ENCODE results near the gene LFNG.

Gene LFNG

DNA sequence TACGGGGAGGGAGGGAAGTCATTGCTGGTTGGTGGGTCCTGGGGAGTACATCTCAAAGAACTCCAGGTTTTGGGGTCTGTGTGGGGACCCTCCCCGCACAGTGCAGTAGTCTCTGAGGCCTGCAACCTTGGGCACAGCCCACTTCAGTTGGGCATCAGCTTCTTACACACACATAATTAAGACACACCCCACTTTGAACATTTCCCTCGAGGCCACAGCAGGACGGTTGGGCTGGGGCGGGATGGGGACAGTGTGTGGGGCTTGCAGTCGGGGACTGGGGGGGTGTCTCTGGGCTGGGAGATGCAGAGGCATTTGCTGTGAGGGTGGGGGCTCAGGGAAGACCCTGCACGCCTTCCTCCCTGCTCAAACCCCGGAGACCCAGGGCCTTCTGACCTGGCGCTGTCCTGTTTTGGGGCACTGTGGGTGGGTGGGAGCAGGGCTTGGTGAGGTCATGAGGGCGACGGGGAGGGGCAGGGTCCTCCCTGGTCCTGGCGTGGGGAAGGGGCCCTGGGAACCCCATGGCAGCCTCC lies 1.3 kb downstream of the LFNG start:
- peak overlapping the region; percentile 100 for H3K4me3 ChIP-seq (ENCODE audit: low read length)
- H3K4me1 ChIP-seq (ENCODE audit: low read length): peaks cover 55% of the 10 kb centered on the region
- peak overlapping the region; percentile 88 for H3K27ac ChIP-seq (ENCODE audit: low read length)
- TF ChIP-seq CTCF (IDR thresholded peaks at IDR 0.05; ENCODE audit: low read depth, low read length) (no peak), EZH2phosphoT487 (IDR thresholded peaks at IDR 0.05; ENCODE audit: low read depth) (no peak)
- H2AFZ ChIP-seq (ENCODE audit: low read depth, low read length): no peak overlapping the region
- H3K36me3 ChIP-seq (replicated peaks; ENCODE audit: low read depth, low read length): peaks cover 26% of the 10 kb centered on the region
- H3K4me2 ChIP-seq (ENCODE audit: low read length): peak overlapping the region; percentile 97
- H3K9ac ChIP-seq (ENCODE audit: low read length): peak overlapping the region; percentile 78
- H3K79me2 ChIP-seq (ENCODE audit: low read length): peaks cover 58% of the 10 kb centered on the region
- peaks cover 43% of the 10 kb centered on the region for H4K20me1 ChIP-seq (ENCODE audit: insufficient read depth, low read length)
- H3K27me3 ChIP-seq (ENCODE audit: low read depth, low read length): no peaks in the 10 kb centered on the region
- H3K9me3 ChIP-seq (ENCODE audit: insufficient read depth, low read length): no peaks in the 10 kb centered on the region

DNA sequence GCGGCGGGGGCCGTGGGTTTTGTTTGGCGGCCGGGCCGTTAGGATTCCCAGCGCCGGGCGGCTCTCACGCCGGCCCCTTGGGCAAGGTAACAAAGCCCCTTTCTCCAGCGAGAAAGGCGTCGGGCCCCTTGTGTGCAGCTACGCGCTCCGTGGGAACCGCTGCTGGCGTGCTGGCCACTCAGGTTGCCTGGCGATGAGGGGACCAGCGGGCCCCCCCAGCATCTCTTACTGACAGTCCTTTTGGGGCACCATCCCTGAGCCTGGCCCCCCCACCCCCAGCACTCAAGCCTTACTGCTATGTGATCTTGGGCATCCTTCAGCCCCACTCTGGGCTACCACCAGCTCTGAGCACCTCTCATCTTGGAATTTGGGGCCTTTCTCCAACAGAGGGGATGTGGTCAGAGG lies 1.8 kb downstream of the LFNG start:
- Histone ChIP-seq H3K79me2 (ENCODE audit: low read length) (peaks cover 58% of the 10 kb centered on the region), H3K9me3 (ENCODE audit: insufficient read depth, low read length) (no peaks in the 10 kb centered on the region), H3K27me3 (ENCODE audit: low read depth, low read length) (no peaks in the 10 kb centered on the region), H3K27ac (ENCODE audit: low read length) (peak overlapping the region; percentile 88), H3K4me2 (ENCODE audit: low read length) (peak overlapping the region; percentile 97), H3K36me3 (replicated peaks; ENCODE audit: low read depth, low read length) (peaks cover 26% of the 10 kb centered on the region), H4K20me1 (ENCODE audit: insufficient read depth, low read length) (peaks cover 47% of the 10 kb centered on the region), H3K4me3 (ENCODE audit: low read length) (peak overlapping the region; percentile 100), H3K4me1 (ENCODE audit: low read length) (peaks cover 60% of the 10 kb centered on the region), H3K9ac (ENCODE audit: low read length) (peak overlapping the region; percentile 78), H2AFZ (ENCODE audit: low read depth, low read length) (no peak overlapping the region)
- TF ChIP-seq CTCF (IDR thresholded peaks at IDR 0.05; ENCODE audit: low read depth, low read length) (no peak), EZH2phosphoT487 (IDR thresholded peaks at IDR 0.05; ENCODE audit: low read depth) (no peak)

GRCh38 chr7:2521952-2522591 lies 2.5 kb downstream of the LFNG start:
- Histone ChIP-seq H3K4me2 (ENCODE audit: low read length) (peak overlapping the region; percentile 97), H3K79me2 (ENCODE audit: low read length) (peaks cover 58% of the 10 kb centered on the region), H3K4me3 (ENCODE audit: low read length) (peak overlapping the region; percentile 100), H3K27ac (ENCODE audit: low read length) (peak overlapping the region; percentile 88), H4K20me1 (ENCODE audit: insufficient read depth, low read length) (peaks cover 52% of the 10 kb centered on the region), H3K27me3 (ENCODE audit: low read depth, low read length) (no peaks in the 10 kb centered on the region), H3K9ac (ENCODE audit: low read length) (peak overlapping the region; percentile 78), H2AFZ (ENCODE audit: low read depth, low read length) (no peak overlapping the region), H3K36me3 (replicated peaks; ENCODE audit: low read depth, low read length) (peaks cover 32% of the 10 kb centered on the region), H3K4me1 (ENCODE audit: low read length) (peaks cover 67% of the 10 kb centered on the region), H3K9me3 (ENCODE audit: insufficient read depth, low read length) (no peaks in the 10 kb centered on the region)
- TF ChIP-seq CTCF (IDR thresholded peaks at IDR 0.05; ENCODE audit: low read depth, low read length) (no peak), EZH2phosphoT487 (IDR thresholded peaks at IDR 0.05; ENCODE audit: low read depth) (no peak)

GRCh38 chr7:2522780-2523433 lies 3.3 kb downstream of the LFNG start:
- H3K9me3 ChIP-seq (ENCODE audit: insufficient read depth, low read length): no peaks in the 10 kb centered on the region
- peak overlapping the region; percentile 100 for H3K4me3 ChIP-seq (ENCODE audit: low read length)
- peak overlapping the region; percentile 97 for H3K4me2 ChIP-seq (ENCODE audit: low read length)
- TF ChIP-seq EZH2phosphoT487 (IDR thresholded peaks at IDR 0.05; ENCODE audit: low read depth) (no peak), CTCF (IDR thresholded peaks at IDR 0.05; ENCODE audit: low read depth, low read length) (no peak)
- peak overlapping the region; percentile 88 for H3K27ac ChIP-seq (ENCODE audit: low read length)
- H4K20me1 ChIP-seq (ENCODE audit: insufficient read depth, low read length): peaks cover 59% of the 10 kb centered on the region
- H3K36me3 ChIP-seq (replicated peaks; ENCODE audit: low read depth, low read length): peaks cover 38% of the 10 kb centered on the region
- peaks cover 58% of the 10 kb centered on the region for H3K79me2 ChIP-seq (ENCODE audit: low read length)
- peaks cover 70% of the 10 kb centered on the region for H3K4me1 ChIP-seq (ENCODE audit: low read length)
- peak overlapping the region; percentile 78 for H3K9ac ChIP-seq (ENCODE audit: low read length)
- no peak overlapping the region for H2AFZ ChIP-seq (ENCODE audit: low read depth, low read length)
- H3K27me3 ChIP-seq (ENCODE audit: low read depth, low read length): no peaks in the 10 kb centered on the region
